Activated naive CD8-positive, alpha-beta T cell treated with anti-CD3 and anti-CD28 coated beads for 36 hours (primary cell): Measurements from ENCODE around the gene WWOX. TPM values are rescaled to one million over a fixed set of nuclear protein-coding genes. Genes with fewer than 3 reads are reported as not detected.

Experiments used
- DNase-seq: peaks from one replicate; pipeline ENCODE4 v3.0.0; 2021
- H3K27ac Mint-ChIP-seq: one replicate; pipeline ENCODE4 v1.8.0; 2022; ENCODE audit warnings: mild to moderate bottlenecking, moderate library complexity, mixed read lengths
- H3K27me3 Mint-ChIP-seq: one replicate; pipeline ENCODE4 v1.8.0; 2022; ENCODE audit warnings: mild to moderate bottlenecking, mixed read lengths
- H3K36me3 Mint-ChIP-seq: one replicate; pipeline ENCODE4 v1.8.0; 2021; ENCODE audit warnings: mild to moderate bottlenecking, mixed read lengths
- H3K4me1 Mint-ChIP-seq: one replicate; pipeline ENCODE4 v1.8.0; 2021; ENCODE audit warnings: mixed read lengths
- H3K4me3 Mint-ChIP-seq: one replicate; pipeline ENCODE4 v1.8.0; 2022; ENCODE audit warnings: mild to moderate bottlenecking, moderate library complexity, mixed read lengths
- H3K9me3 Mint-ChIP-seq: one replicate; pipeline ENCODE4 v1.8.0; 2022; ENCODE audit warnings: mixed read lengths
- total RNA-seq, 2 experiments: library from RNA; stranded (reverse); gene quantifications; one replicate each; pipeline ENCODE4 v1.2.3, GENCODE V29; 2021

Gene WWOX
- total RNA-seq, 2 experiments from 2014 or later: 20.0 to 23.9 TPM

DNA sequence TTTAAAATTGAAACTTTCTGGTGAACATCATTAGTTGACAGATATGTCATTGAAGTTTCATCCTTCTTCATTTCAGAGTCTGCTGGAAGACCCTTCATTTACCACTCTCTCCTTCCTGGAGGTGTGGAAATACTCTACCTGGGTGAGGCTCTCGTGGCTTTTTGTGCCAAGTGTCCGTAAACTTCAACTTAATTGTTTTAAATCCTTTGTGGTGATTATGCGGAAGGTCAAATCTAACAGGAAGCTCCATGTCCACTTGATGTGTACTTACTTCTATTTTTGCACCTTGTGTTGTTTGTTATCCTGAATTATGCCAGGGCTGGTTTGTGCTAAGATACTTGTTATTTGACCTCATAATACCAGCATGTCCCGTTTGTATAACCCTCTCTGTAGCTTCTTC is 129.2 kb downstream of the WWOX start:
- H3K27me3 Mint-ChIP-seq: no peaks in the 10 kb centered on the region
- no peaks in the 10 kb centered on the region for H3K9me3 Mint-ChIP-seq
- H3K27ac Mint-ChIP-seq: no peak overlapping the region
- no peaks in the 10 kb centered on the region for H3K4me1 Mint-ChIP-seq
- DNase-seq: no peak
- H3K36me3 Mint-ChIP-seq: no peaks in the 10 kb centered on the region
- no peak overlapping the region for H3K4me3 Mint-ChIP-seq

DNA sequence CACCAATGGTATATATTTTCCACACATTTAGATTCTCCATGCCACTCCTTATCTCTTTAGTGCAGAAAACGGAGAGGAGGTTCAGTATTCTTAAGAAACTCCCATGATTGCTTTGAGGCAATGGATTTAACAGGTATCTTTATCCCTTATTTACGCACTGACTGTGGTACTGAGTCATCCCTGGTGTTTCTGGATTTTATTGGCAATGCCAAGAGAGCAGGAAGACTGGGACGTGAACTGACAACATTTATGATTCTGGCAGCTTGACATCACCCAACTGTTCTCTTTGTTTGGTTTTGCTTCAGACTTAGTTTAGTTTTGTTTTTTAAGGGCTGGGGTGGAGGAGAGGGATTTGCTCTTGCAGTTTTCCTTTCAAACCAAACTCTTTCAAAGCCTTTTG is 131.4 kb downstream of the WWOX start:
- no peak overlapping the region for H3K4me3 Mint-ChIP-seq
- H3K36me3 Mint-ChIP-seq: no peaks in the 10 kb centered on the region
- DNase-seq: no peak
- no peaks in the 10 kb centered on the region for H3K9me3 Mint-ChIP-seq
- peaks cover 4% of the 10 kb centered on the region for H3K4me1 Mint-ChIP-seq
- H3K27ac Mint-ChIP-seq: no peak overlapping the region
- no peaks in the 10 kb centered on the region for H3K27me3 Mint-ChIP-seq

DNA sequence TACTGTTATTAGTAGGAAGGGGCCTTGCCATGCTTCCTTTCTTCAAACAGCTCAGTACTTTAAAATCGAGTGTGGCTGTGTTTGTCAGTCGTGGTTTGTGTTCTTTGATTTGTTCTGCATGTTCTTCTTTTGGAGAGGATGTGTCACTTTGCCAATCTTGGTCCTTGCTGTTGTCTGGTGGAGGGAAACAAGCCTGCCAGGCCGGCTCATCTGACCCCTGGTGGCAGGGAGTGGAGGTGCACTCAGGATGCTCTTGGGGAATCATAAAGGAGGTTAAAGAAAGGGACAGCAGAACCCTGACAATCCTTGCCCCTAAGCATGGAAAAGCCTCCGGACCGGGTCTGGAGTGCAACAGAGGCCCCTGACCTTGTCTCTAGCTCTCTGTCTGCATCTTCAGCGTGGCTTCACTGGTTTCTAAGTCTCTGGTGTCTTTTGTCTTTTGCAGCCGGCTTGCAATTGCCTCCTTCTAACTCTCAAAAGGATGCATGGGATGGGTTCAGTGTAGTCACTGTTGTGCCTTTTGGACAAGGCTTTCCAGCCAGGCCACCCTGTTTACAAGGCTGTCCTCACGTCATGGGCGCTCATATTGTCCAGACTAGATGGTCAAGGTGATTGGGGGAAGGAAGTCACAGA is 135.8 kb downstream of the WWOX start:
- Mint-ChIP-seq H3K4me1 (peaks cover 4% of the 10 kb centered on the region), H3K4me3 (no peak overlapping the region), H3K27ac (no peak overlapping the region), H3K36me3 (peaks cover 2% of the 10 kb centered on the region), H3K9me3 (no peaks in the 10 kb centered on the region), H3K27me3 (no peaks in the 10 kb centered on the region)
- DNase-seq: peak; percentile 63

DNA sequence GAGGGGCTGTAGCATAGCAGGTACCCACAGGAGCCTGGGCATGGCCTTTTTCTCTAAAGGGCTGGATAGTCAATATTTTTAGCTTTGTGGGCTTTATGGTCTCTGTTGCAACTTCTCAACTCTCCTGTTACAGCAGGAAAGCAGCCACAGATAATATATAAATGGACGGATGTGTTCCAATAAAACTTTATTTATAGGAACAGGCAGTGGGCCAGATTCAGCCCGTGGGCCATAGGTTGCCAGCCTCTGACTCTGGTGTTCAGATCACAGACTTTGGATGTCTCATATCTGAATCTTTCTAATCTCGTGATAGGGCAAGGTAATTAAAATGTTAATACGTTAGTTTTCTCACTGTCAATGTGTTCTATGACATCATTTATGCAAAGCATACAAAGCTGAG is 136.4 kb downstream of the WWOX start:
- peaks cover 2% of the 10 kb centered on the region for H3K36me3 Mint-ChIP-seq
- no peaks in the 10 kb centered on the region for H3K27me3 Mint-ChIP-seq
- no peak overlapping the region for H3K27ac Mint-ChIP-seq
- H3K4me1 Mint-ChIP-seq: peaks cover 4% of the 10 kb centered on the region
- no peak overlapping the region for H3K4me3 Mint-ChIP-seq
- DNase-seq: no peak
- no peaks in the 10 kb centered on the region for H3K9me3 Mint-ChIP-seq

DNA sequence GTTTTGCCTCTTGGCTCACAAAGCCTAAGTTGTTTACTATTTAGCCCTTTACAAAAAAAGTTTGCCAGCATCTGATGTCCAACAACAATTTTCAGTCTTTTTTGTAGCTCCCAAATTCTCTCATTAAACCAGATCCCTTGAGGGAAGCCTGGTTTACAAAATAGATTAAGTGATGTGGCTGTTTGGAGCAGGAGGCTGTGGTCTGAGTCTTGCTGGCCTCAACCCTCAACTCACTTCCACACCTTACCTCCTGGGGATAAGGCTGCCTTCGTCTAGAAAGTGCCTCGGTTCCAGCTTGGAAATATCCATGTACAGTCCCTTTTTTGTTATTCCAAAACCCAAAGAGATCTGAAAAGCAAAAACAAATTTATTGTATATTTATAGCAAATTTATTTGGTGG is 138.4 kb downstream of the WWOX start:
- Mint-ChIP-seq H3K27me3 (no peaks in the 10 kb centered on the region), H3K36me3 (peaks cover 2% of the 10 kb centered on the region), H3K4me3 (no peak overlapping the region), H3K9me3 (no peaks in the 10 kb centered on the region), H3K4me1 (peaks cover 4% of the 10 kb centered on the region), H3K27ac (no peak overlapping the region)
- DNase-seq: no peak

DNA sequence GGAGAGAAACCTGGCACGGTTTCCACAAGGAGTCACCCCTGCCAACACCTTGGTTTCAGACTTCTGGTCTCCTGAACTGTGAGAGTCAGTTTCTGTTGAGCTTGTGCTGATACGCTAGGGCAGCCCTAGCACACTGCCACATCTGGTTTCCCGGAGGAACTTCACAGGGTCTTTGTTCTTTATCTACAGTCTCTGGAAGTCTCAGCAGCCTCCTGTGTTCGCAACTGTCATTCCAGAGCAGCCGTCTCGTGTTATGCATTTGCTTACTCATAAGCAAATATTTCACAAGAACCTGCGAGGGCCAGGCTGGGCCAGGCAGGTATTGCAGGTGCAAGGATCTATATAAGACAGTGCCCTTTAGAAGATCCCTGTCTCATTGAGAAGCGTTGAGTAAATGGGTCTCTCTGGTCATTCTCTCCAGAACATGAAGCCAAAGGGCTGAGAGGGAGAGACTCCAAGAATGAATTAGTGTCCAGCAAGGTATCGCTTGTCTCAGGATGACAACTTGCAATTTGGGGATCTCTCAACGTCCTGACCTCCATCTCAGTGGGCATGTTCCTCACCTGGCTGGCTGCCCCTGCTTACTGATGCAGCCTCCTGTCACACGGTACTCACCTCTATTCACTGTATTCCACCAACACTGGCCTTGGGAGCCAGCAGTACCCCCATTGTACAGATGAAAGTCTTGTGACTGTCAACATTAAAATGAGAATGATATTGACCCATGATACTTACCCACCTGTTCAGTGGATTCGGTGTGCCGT is 141.2 kb downstream of the WWOX start:
- Mint-ChIP-seq H3K36me3 (peaks cover 2% of the 10 kb centered on the region), H3K4me3 (no peak overlapping the region), H3K27ac (no peak overlapping the region), H3K9me3 (no peaks in the 10 kb centered on the region), H3K27me3 (no peaks in the 10 kb centered on the region), H3K4me1 (no peaks in the 10 kb centered on the region)
- DNase-seq: no peak

DNA sequence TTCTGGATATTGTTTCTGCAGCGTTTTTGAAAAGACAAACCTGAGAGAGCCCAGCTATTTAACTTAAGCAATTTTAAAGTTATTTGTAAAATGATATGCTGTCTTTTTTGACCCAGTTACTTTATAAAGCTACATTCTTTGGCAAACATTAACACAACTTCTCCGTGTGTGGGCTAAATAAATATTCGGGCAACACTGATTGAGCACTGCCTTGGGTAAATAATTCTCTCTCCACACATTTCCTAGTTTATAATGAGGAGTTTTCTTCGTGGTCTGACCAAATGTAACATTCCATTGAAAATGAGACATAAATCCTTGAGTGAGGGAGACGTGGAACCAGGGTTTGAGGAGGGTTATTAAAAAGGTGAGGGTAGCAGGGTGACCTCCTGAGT is 142.8 kb downstream of the WWOX start:
- no peaks in the 10 kb centered on the region for H3K4me1 Mint-ChIP-seq
- H3K27ac Mint-ChIP-seq: no peak overlapping the region
- H3K27me3 Mint-ChIP-seq: no peaks in the 10 kb centered on the region
- no peaks in the 10 kb centered on the region for H3K9me3 Mint-ChIP-seq
- no peak for DNase-seq
- no peak overlapping the region for H3K4me3 Mint-ChIP-seq
- peaks cover 7% of the 10 kb centered on the region for H3K36me3 Mint-ChIP-seq

DNA sequence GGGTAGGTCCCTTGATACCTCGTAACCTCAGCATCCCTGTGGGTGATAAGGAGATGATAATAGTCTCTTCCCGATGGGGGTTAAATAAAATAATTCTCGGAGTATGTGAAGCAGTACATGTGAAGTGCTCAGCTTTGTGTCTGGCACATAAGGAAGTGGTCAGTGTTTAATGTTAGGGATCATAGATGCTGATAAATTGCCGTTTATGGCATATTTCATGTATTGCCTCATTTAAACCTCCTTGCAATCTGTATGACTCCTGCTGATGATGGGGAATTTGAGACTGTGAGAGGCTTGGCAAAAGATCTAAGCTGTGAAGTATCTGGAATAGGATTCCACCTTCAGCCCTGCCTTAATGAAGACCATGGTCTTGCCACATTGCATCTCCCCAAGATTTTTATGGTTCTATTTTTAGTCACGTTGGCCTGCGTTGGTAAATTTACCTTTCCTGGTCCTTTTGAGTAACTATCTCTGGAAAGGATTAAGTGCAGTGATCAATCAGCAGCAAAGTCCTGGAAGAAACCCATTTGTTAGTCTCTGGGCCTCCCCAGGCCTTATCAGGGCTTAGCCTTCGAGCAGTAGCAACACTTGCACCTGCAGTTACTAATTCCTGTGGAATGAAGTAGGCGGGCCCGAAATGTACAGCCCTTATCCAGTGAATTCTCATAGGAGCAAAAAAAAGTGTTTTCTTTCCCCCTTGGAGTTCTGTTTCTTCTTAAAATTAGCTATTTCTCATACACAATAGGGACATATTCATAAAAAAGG is 144.9 kb downstream of the WWOX start:
- Mint-ChIP-seq H3K4me3 (no peak overlapping the region), H3K4me1 (no peaks in the 10 kb centered on the region), H3K27ac (no peak overlapping the region), H3K27me3 (no peaks in the 10 kb centered on the region), H3K9me3 (no peaks in the 10 kb centered on the region), H3K36me3 (peaks cover 11% of the 10 kb centered on the region)
- no peak for DNase-seq

DNA sequence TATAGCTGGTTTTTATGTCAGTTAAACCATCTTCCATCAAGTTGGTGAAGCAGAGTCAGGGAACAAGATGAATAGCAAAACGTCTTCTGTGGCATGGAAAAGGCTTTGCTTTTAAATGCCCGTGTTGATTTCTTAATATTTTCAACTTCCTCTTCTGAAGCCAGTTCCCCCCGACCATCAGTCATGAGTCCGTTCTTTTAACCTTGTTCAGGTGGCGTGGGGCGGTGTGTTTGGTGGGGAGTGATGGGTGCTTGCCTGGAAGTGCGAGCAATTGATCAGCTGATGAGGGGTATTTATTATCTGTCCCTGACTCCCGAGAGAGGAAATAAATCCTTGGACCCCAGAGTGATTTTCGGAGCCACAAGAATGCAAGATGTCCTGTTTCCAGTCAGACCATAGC is 147.1 kb downstream of the WWOX start:
- DNase-seq: no peak
- H3K9me3 Mint-ChIP-seq: no peaks in the 10 kb centered on the region
- peaks cover 8% of the 10 kb centered on the region for H3K36me3 Mint-ChIP-seq
- no peaks in the 10 kb centered on the region for H3K27me3 Mint-ChIP-seq
- no peaks in the 10 kb centered on the region for H3K4me1 Mint-ChIP-seq
- no peak overlapping the region for H3K27ac Mint-ChIP-seq
- H3K4me3 Mint-ChIP-seq: no peak overlapping the region

DNA sequence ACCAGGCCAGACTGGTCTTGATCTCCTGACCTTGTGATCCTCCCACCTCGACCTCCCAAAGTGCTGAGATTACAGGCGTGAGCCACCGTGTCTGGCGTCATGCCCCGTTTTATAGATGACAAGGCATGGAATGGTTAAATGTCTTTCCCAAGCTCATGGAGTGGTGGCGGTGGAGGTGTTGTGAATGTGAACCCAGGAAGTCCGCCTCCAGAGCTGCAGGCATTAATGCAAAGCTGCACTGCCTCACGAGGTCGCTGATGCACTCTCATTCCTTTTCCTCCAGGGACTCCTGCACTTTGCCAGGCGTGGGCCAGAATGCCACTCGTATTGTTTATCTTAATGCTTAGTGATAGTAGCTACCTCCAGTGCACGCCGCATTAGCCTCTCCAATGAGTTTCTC is 149.6 kb downstream of the WWOX start:
- Mint-ChIP-seq H3K9me3 (no peaks in the 10 kb centered on the region), H3K27ac (no peak overlapping the region), H3K4me3 (no peak overlapping the region), H3K4me1 (no peaks in the 10 kb centered on the region), H3K36me3 (peaks cover 10% of the 10 kb centered on the region), H3K27me3 (no peaks in the 10 kb centered on the region)
- no peak for DNase-seq

DNA sequence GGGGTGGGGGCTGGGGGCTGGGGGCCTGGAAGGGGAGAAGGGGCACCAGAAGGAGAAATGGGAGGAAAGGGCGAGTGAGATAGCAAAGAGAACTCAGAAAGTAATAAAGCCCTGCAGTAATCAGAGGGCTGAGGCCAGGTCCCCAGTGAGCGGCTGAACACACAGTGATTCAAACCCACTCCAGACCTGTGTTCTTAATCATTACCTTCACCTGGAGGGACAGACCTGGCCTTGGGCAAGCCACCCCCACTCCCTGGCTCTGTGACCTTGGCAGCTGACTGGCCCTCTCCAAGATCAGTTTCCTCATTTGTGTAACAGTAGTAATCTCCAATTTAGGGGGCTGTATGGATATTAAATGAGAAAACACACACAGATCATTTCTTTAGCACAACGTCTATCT is 150.4 kb downstream of the WWOX start:
- H3K27me3 Mint-ChIP-seq: no peaks in the 10 kb centered on the region
- DNase-seq: no peak
- no peaks in the 10 kb centered on the region for H3K4me1 Mint-ChIP-seq
- H3K4me3 Mint-ChIP-seq: no peak overlapping the region
- H3K27ac Mint-ChIP-seq: no peak overlapping the region
- H3K9me3 Mint-ChIP-seq: no peaks in the 10 kb centered on the region
- peaks cover 10% of the 10 kb centered on the region for H3K36me3 Mint-ChIP-seq

DNA sequence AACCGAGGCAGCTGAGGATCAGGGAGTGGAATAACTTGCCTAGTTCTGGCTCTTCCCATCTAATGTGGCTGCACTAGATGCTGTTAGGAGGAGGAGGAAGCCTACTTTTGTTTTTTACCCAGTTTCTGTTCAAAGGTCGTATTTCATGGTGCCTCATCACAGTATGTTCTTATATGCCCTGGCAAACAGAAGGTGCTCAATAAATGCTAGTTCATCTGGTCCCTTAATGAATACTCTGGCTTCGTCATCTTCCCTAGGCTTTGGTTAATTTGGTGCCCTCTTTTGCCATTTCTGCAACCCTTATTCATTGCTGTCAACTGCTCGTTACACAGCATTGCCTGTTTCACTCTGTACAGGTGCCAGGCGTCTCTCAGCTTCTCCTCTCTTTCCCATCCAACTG is 151.7 kb downstream of the WWOX start:
- peaks cover 7% of the 10 kb centered on the region for H3K36me3 Mint-ChIP-seq
- no peaks in the 10 kb centered on the region for H3K4me1 Mint-ChIP-seq
- DNase-seq: no peak
- H3K27me3 Mint-ChIP-seq: no peaks in the 10 kb centered on the region
- no peak overlapping the region for H3K4me3 Mint-ChIP-seq
- no peak overlapping the region for H3K27ac Mint-ChIP-seq
- H3K9me3 Mint-ChIP-seq: no peaks in the 10 kb centered on the region

DNA sequence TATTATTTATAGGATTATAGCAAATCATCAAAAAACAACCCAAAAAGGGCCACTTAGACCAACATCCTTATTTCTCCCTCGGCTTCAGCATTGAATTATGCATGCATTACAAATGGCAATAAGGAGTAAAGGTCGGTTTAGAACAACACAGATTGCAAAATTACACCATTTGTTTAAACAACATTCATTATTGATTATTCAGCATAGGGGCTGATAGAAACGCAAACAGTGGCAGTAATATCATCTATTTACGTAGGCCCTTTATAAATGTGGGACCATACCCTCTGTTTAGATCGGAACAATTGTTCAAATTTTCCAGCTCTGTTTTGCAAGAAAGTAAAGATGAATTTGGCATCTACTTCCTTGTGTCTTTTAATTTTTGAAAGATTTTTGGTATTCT is 153.3 kb downstream of the WWOX start:
- Mint-ChIP-seq H3K4me3 (no peak overlapping the region), H3K36me3 (peaks cover 3% of the 10 kb centered on the region), H3K4me1 (no peaks in the 10 kb centered on the region), H3K27me3 (no peaks in the 10 kb centered on the region), H3K9me3 (no peaks in the 10 kb centered on the region), H3K27ac (no peak overlapping the region)
- DNase-seq: no peak

DNA sequence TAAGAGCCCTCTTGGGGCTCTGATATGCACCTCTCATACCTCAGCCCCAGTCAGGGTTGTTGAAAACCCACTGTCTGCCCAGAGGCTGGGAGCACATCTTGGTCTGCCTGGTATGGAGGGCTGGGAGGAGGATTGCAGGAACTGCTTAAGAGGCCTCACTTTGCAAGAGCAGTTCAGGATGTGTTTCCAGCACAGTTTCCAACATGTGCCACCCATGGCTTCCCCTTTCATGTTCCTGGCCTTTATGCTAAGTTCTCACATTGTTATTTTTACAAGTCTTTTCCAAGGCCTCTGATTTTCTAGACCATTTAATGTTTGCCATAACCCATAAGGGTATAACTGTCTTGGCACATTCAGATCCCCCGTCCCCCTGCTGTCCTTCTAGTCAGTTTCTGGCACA is 155.4 kb downstream of the WWOX start:
- Mint-ChIP-seq H3K9me3 (no peaks in the 10 kb centered on the region), H3K4me3 (no peak overlapping the region), H3K36me3 (peaks cover 2% of the 10 kb centered on the region), H3K27me3 (no peaks in the 10 kb centered on the region), H3K4me1 (no peaks in the 10 kb centered on the region), H3K27ac (no peak overlapping the region)
- no peak for DNase-seq

DNA sequence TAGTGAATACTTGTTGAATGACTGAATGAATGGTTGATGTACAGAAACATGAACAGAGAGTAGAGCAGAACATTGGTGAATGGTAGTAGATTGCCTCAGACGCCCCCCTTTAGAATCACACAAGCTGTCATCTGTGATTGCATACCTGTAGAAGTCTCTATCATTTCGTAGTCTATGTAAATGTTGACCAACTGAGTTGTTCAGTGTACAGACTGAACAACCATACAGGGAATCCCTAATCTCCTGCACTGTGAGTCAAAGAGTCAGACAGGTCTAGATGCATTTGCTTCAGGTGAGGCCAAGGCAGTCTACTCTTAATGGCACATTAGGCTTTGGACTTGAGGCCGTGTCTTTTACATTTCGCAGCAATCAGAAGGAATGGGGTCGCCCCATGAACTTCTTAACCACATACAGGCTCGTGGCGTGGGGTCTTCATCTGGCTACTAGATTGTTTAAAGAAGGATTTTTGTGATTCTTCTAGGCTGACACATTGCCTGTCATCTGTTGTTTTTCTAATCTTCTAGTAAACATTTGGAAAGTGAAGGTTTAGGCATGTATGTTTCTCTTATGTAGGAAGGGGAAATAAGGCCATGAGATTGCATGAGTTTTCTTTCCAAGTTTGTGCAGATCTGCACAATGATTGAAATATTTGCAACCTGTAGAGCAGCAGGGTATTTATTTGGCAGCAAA is 157.4 kb downstream of the WWOX start:
- no peak overlapping the region for H3K27ac Mint-ChIP-seq

More for the DNA sequence above, 157.4 kb downstream of the WWOX start:
- Mint-ChIP-seq H3K27me3 (no peaks in the 10 kb centered on the region), H3K4me1 (no peaks in the 10 kb centered on the region), H3K36me3 (peaks cover 2% of the 10 kb centered on the region), H3K9me3 (no peaks in the 10 kb centered on the region), H3K4me3 (no peak overlapping the region)
- no peak for DNase-seq
